Esophagus (tissue), 2 donors: ENCODE data around the gene ZBTB20. TPM values are rescaled to one million over a fixed set of nuclear protein-coding genes. Genes with fewer than 3 reads are reported as not detected.

Experiments
- H3K27ac ChIP-seq, 2 donors: one replicate each; pipeline ENCODE4 v1.5.1; 2013; ENCODE audit warnings: low read depth in 2 of 2, mild to moderate bottlenecking in 2 of 2, inconsistent platforms in 1 of 2, low read length in 1 of 2, moderate library complexity in 1 of 2
- H3K27me3 ChIP-seq, 2 donors: one replicate each; pipeline ENCODE4 v1.6.1; 2013; ENCODE audit warnings: low read length in 2 of 2, control low read depth in 1 of 2, mild to moderate bottlenecking in 1 of 2; ENCODE audit not compliant: insufficient read depth in 2 of 2, control insufficient read depth in 1 of 2
- H3K36me3 ChIP-seq, 2 donors: one replicate each; pipeline ENCODE4 v1.6.1; 2013; ENCODE audit warnings: low read length in 1 of 2; ENCODE audit not compliant: control insufficient read depth in 2 of 2, insufficient read depth in 2 of 2
- H3K4me1 ChIP-seq, 2 donors: one replicate each; pipeline ENCODE4 v1.6.1; 2013; ENCODE audit warnings: low read length in 1 of 2; ENCODE audit not compliant: control insufficient read depth in 2 of 2, insufficient read depth in 2 of 2
- H3K4me3 ChIP-seq, 2 donors: one replicate each; pipeline ENCODE4 v1.5.1; 2013; ENCODE audit warnings: low read length in 2 of 2, mild to moderate bottlenecking in 2 of 2, low read depth in 1 of 2, moderate library complexity in 1 of 2
- H3K9me3 ChIP-seq, 2 donors: one replicate each; pipeline ENCODE4 v1.6.1; 2013; ENCODE audit warnings: mild to moderate bottlenecking in 2 of 2, low read depth in 1 of 2, low read length in 1 of 2, moderate library complexity in 1 of 2; ENCODE audit not compliant: control insufficient read depth in 2 of 2, insufficient read depth in 1 of 2
- WGBS, 2 donors: extraction: QIAGEN DNeasy Blood & Tissue Kit; methylation state at CpG; one replicate each; pipeline ENCODE4 v1.1.7; 2013; 5-methylcytosine and 5-hydroxymethylcytosine counted together
- polyA plus RNA-seq, 2 donors: library from polyadenylated mRNA; stranded (reverse); fragments of 200-250 nt; gene quantifications; one replicate each; pipeline ENCODE4 v1.2.3, GENCODE V29; 2013
- donor health status: healthy with polysubstance abuse.
- donor health status: Bipolar disorder and iron deficiency.

The ZBTB20 gene
- polyA plus RNA-seq, 2 donors, result 0.16 to 1.3 TPM

- 93 to 97% methylated on average over 2 of the region's 2 CpGs for WGBS, 2 donors
- no peaks in the 10 kb centered on the region for H3K9me3 ChIP-seq
- H3K27ac ChIP-seq, result no peak overlapping the region
- no peaks in the 10 kb centered on the region for H3K27me3 ChIP-seq
- peaks cover 0 to 2% of the 10 kb centered on the region in 2 donors for H3K4me1 ChIP-seq
- no peaks in the 10 kb centered on the region for H3K36me3 ChIP-seq
- H3K4me3 ChIP-seq, result no peak overlapping the region
Measured at GRCh38 chr3:114567771-114568170, 579.3 kb downstream of the ZBTB20 start.

- H3K9me3 ChIP-seq, result no peaks in the 10 kb centered on the region
- H3K27me3 ChIP-seq, result no peaks in the 10 kb centered on the region
- no peaks in the 10 kb centered on the region for H3K36me3 ChIP-seq
- H3K4me3 ChIP-seq, result no peak overlapping the region
- peaks cover 0 to 2% of the 10 kb centered on the region in 2 donors for H3K4me1 ChIP-seq
- no peak overlapping the region for H3K27ac ChIP-seq
Measured at GRCh38 chr3:114566767-114567166, 580.3 kb downstream of the ZBTB20 start.

- no peak overlapping the region for H3K4me3 ChIP-seq
- H3K9me3 ChIP-seq, result no peaks in the 10 kb centered on the region
- WGBS, 2 donors, result 83 to 85% methylated on average over 5 of the region's 5 CpGs
- peaks cover 0 to 2% of the 10 kb centered on the region in 2 donors for H3K4me1 ChIP-seq
- H3K27me3 ChIP-seq, result no peaks in the 10 kb centered on the region
- H3K27ac ChIP-seq, result no peak overlapping the region
- no peaks in the 10 kb centered on the region for H3K36me3 ChIP-seq
Measured at GRCh38 chr3:114566162-114566755, 580.8 kb downstream of the ZBTB20 start.

GRCh38 chr3:114565216-114565615 is 581.9 kb downstream of the ZBTB20 start:
- Histone ChIP-seq H3K9me3 (no peaks in the 10 kb centered on the region), H3K27ac (no peak overlapping the region), H3K27me3 (no peaks in the 10 kb centered on the region), H3K36me3 (no peaks in the 10 kb centered on the region), H3K4me3 (no peak overlapping the region), H3K4me1 (peaks cover 0 to 2% of the 10 kb centered on the region in 2 donors)
- 82 to 84% methylated on average over 8 of the region's 8 CpGs for WGBS, 2 donors

- no peak overlapping the region for H3K4me3 ChIP-seq
- no peak overlapping the region for H3K27ac ChIP-seq
- H3K4me1 ChIP-seq, result peaks cover 0 to 2% of the 10 kb centered on the region in 2 donors
- H3K27me3 ChIP-seq, result no peaks in the 10 kb centered on the region
- 94 to 99% methylated on average over 2 of the region's 2 CpGs for WGBS, 2 donors
- no peaks in the 10 kb centered on the region for H3K9me3 ChIP-seq
- H3K36me3 ChIP-seq, result no peaks in the 10 kb centered on the region
Measured at GRCh38 chr3:114563720-114564119, 583.4 kb downstream of the ZBTB20 start.

- H3K27me3 ChIP-seq, result no peaks in the 10 kb centered on the region
- no peaks in the 10 kb centered on the region for H3K36me3 ChIP-seq
- no peaks in the 10 kb centered on the region for H3K9me3 ChIP-seq
- peaks cover 0 to 2% of the 10 kb centered on the region in 2 donors for H3K4me1 ChIP-seq
- H3K27ac ChIP-seq, result no peak overlapping the region
- WGBS, 2 donors, result 71 to 79% methylated on average over 2 of the region's 2 CpGs
- no peak overlapping the region for H3K4me3 ChIP-seq
Measured at GRCh38 chr3:114562557-114562956, 584.5 kb downstream of the ZBTB20 start.

GRCh38 chr3:114558271-114558670 is 588.8 kb downstream of the ZBTB20 start:
- no peak overlapping the region for H3K27ac ChIP-seq

GRCh38 chr3:114557791-114558190 is 589.3 kb downstream of the ZBTB20 start:
- H3K4me3 ChIP-seq, result no peak overlapping the region
- H3K27ac ChIP-seq, result no peak overlapping the region
- H3K27me3 ChIP-seq, result no peaks in the 10 kb centered on the region
- no peaks in the 10 kb centered on the region for H3K4me1 ChIP-seq
- H3K9me3 ChIP-seq, result no peaks in the 10 kb centered on the region
- no peaks in the 10 kb centered on the region for H3K36me3 ChIP-seq

More at GRCh38 chr3:114558271-114558670, 588.8 kb downstream of the ZBTB20 start:
- no peaks in the 10 kb centered on the region for H3K36me3 ChIP-seq
- no peaks in the 10 kb centered on the region for H3K9me3 ChIP-seq
- H3K4me1 ChIP-seq, result no peaks in the 10 kb centered on the region
- no peak overlapping the region for H3K4me3 ChIP-seq
- no peaks in the 10 kb centered on the region for H3K27me3 ChIP-seq
- 57 to 69% methylated on average over 4 of the region's 4 CpGs for WGBS, 2 donors

GRCh38 chr3:114556657-114557213 is 590.4 kb downstream of the ZBTB20 start:
- Histone ChIP-seq H3K36me3 (no peaks in the 10 kb centered on the region), H3K4me1 (no peaks in the 10 kb centered on the region), H3K27ac (no peak overlapping the region), H3K9me3 (no peaks in the 10 kb centered on the region), H3K4me3 (no peak overlapping the region), H3K27me3 (no peaks in the 10 kb centered on the region)
- WGBS, 2 donors, result 96 to 97% methylated on average over 1 of the region's 1 CpG

- H3K9me3 ChIP-seq, result no peaks in the 10 kb centered on the region
- no peak overlapping the region for H3K4me3 ChIP-seq
- H3K4me1 ChIP-seq, result no peaks in the 10 kb centered on the region
- no peaks in the 10 kb centered on the region for H3K27me3 ChIP-seq
- H3K36me3 ChIP-seq, result no peaks in the 10 kb centered on the region
- no peak overlapping the region for H3K27ac ChIP-seq
- WGBS, 2 donors, result 59 to 74% methylated on average over 1 of the region's 1 CpG
Measured at GRCh38 chr3:114554731-114555130, 592.4 kb downstream of the ZBTB20 start.
